HepG2 (cell line): ENCODE measurements around the gene ARMC5. TPM values are rescaled to one million over a fixed set of nuclear protein-coding genes. Genes with fewer than 3 reads are reported as not detected.

Experiments
- ARHGAP35 ChIP-seq: sonication (generic); formaldehyde crosslinking; IDR thresholded peaks from 2 replicates; pipeline ENCODE4 v1.9.0; 2022; ENCODE audit warnings: mild to moderate bottlenecking, inconsistent platforms, moderate library complexity, missing genetic modification reagents, borderline replicate concordance
- NCOR1 ChIP-seq: fragments of 200-600 bp; sonication (generic); IDR thresholded peaks from 2 replicates; pipeline ENCODE4 v1.7.0; 2017; ENCODE audit warnings: antibody characterized with exemption, low read length, borderline replicate concordance
- PRPF4 ChIP-seq: fragments of 200-400 bp; formaldehyde crosslinking; IDR thresholded peaks from 2 replicates; pipeline ENCODE4 v1.6.1; 2016; ENCODE audit warnings: low read length, low read depth; ENCODE audit not compliant: poor library complexity, severe bottlenecking
- SALL2 ChIP-seq: sonication (generic); formaldehyde crosslinking; IDR thresholded peaks from 2 replicates; pipeline ENCODE4 v1.8.1; 2023; ENCODE audit warnings: mild to moderate bottlenecking, missing genetic modification reagents, inconsistent platforms
- ZNF24 ChIP-seq: fragments of 450-650 bp; IDR thresholded peaks from 2 replicates; pipeline ENCODE4 v1.6.1; 2017; ENCODE audit warnings: antibody characterized with exemption, mild to moderate bottlenecking
- ZNF496 ChIP-seq: sonication (generic); formaldehyde crosslinking; IDR thresholded peaks from 2 replicates; pipeline ENCODE4 v1.8.1; 2023; ENCODE audit warnings: mild to moderate bottlenecking, moderate library complexity, missing genetic modification reagents; ENCODE audit not compliant: insufficient replicate concordance
- polyA plus RNA-seq, 8 experiments: library from polyadenylated mRNA; depleted of rRNA in 3 of 8; stranded (reverse) in 7 of 8; unstranded in 1 of 8; fragments of >200 nt; fragmentation: Illumina TruSeq in 4 of 8; extraction: Trizol in 4 of 8; gene quantifications; 2 replicates each; pipeline versions ENCODE4 v1.2.1 to v1.2.3, GENCODE V29; 2011 to 2016; ENCODE audit warnings: low read depth in 4 of 8, missing spikeins in 1 of 8, mixed read lengths in 1 of 8; ENCODE audit not compliant: insufficient read depth in 1 of 8
- total RNA-seq, 5 experiments: library from RNA; depleted of rRNA; stranded (reverse); fragments of >200 nt; fragmentation: Illumina TruSeq; extraction: Trizol; gene quantifications; 2 replicates each; pipeline ENCODE4 v1.2.3, GENCODE V29; 2016; ENCODE audit warnings: low read depth in 1 of 5
- TF ChIP-seq, protein P1 (sequence below), 2 experiments: fragments of 450-650 bp in 1 of 2; sonication (generic) in 1 of 2; formaldehyde crosslinking in 1 of 2; IDR thresholded peaks; 2 replicates each; pipeline versions ENCODE4 v1.6.1 to v1.8.0; 2016 to 2022; ENCODE audit warnings: antibody characterized with exemption in 1 of 2, mild to moderate bottlenecking in 1 of 2, missing genetic modification reagents in 1 of 2
- TF ChIP-seq, protein P2 (sequence below): sonication (generic); formaldehyde crosslinking; IDR thresholded peaks from 2 replicates; pipeline ENCODE4 v1.8.0; 2022; ENCODE audit warnings: mild to moderate bottlenecking, missing genetic modification reagents, borderline replicate concordance
- TF ChIP-seq, protein P3 (sequence below), 2 experiments: IDR thresholded peaks; 2 replicates each; pipeline ENCODE4 v1.6.1; 2011 to 2012; ENCODE audit warnings: low read length in 2 of 2, borderline replicate concordance in 1 of 2, low read depth in 1 of 2, mild to moderate bottlenecking in 1 of 2, moderate library complexity in 1 of 2

Gene ARMC5
- total and polyA plus RNA-seq, 2 of the 13 experiments (the other 11 are each of a cell fraction or from before 2014, with no cell fraction given): 10.8 to 22.3 TPM

DNA sequence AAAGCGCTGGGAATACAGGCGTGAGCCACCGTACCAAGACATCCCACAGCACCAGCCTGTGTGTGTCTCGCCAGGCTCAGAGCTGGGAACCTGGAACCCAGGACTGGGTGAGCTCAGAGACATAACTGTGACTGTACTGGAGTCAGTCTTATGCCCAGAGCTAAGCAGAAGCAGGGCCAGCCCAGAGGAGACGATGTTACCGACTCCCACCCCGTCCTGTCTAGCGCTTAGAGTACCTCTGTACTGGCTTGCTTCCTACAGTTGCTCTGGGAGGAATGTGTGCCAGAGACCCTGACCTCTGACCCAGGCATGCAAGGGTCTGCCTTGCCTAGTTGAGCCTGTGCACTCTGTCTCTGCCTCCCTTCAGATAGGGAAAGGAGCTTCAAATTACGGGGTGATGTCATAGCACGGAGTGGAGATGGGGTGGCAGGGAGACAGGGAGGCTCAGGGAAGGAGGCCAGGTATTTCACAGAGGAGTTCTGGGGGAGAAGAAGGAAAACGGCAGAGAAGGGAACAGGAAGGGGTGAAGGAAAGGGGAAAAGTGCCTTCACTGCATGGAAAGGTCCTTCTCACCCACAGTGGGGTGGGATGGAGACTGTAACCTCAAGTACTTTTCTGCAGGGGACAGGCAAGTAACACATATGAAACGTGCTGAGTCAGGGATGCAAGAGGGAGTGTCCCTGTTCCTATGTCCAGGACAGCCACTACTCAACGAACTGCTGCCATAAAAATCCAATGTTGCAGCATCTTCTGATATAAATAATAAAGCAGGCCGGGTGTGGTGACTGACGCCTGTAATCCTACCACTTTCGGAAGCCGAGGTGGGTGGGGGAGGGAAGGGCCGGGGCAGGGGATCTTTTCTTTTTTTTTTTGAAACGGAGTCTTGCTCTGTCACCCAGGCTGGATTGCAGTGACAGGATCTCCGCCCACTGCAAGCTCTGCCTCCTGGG is 5.8 kb upstream of the ARMC5 start (continued):
- TF ChIP-seq, protein P1, sequence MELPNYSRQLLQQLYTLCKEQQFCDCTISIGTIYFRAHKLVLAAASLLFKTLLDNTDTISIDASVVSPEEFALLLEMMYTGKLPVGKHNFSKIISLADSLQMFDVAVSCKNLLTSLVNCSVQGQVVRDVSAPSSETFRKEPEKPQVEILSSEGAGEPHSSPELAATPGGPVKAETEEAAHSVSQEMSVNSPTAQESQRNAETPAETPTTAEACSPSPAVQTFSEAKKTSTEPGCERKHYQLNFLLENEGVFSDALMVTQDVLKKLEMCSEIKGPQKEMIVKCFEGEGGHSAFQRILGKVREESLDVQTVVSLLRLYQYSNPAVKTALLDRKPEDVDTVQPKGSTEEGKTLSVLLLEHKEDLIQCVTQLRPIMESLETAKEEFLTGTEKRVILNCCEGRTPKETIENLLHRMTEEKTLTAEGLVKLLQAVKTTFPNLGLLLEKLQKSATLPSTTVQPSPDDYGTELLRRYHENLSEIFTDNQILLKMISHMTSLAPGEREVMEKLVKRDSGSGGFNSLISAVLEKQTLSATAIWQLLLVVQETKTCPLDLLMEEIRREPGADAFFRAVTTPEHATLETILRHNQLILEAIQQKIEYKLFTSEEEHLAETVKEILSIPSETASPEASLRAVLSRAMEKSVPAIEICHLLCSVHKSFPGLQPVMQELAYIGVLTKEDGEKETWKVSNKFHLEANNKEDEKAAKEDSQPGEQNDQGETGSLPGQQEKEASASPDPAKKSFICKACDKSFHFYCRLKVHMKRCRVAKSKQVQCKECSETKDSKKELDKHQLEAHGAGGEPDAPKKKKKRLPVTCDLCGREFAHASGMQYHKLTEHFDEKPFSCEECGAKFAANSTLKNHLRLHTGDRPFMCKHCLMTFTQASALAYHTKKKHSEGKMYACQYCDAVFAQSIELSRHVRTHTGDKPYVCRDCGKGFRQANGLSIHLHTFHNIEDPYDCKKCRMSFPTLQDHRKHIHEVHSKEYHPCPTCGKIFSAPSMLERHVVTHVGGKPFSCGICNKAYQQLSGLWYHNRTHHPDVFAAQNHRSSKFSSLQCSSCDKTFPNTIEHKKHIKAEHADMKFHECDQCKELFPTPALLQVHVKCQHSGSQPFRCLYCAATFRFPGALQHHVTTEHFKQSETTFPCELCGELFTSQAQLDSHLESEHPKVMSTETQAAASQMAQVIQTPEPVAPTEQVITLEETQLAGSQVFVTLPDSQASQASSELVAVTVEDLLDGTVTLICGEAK (IDR thresholded peaks at IDR 0.05): no peak
- TF ChIP-seq, protein P1 (CRISPR knock-in tag; IDR thresholded peaks at IDR 0.05): 0 out of 2 replicates have a peak, but pooled peaks have one; percentile 36
- TF ChIP-seq NCOR1: no peak
- TF ChIP-seq, protein P2, sequence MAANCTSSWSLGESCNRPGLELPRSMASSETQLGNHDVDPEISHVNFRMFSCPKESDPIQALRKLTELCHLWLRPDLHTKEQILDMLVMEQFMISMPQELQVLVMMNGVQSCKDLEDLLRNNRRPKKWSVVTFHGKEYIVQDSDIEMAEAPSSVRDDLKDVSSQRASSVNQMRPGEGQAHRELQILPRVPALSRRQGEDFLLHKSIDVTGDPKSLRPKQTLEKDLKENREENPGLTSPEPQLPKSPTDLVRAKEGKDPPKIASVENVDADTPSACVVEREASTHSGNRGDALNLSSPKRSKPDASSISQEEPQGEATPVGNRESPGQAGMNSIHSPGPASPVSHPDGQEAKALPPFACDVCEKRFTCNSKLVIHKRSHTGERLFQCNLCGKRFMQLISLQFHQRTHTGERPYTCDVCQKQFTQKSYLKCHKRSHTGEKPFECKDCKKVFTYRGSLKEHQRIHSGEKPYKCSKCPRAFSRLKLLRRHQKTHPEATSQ: no peak
- TF ChIP-seq ARHGAP35 (CRISPR knock-in tag): peak; percentile 58; the same call in 1 of the 2 replicates
- no peak for TF ChIP-seq PRPF4
- no peak for TF ChIP-seq SALL2 (CRISPR knock-in tag)
- TF ChIP-seq, protein P3, sequence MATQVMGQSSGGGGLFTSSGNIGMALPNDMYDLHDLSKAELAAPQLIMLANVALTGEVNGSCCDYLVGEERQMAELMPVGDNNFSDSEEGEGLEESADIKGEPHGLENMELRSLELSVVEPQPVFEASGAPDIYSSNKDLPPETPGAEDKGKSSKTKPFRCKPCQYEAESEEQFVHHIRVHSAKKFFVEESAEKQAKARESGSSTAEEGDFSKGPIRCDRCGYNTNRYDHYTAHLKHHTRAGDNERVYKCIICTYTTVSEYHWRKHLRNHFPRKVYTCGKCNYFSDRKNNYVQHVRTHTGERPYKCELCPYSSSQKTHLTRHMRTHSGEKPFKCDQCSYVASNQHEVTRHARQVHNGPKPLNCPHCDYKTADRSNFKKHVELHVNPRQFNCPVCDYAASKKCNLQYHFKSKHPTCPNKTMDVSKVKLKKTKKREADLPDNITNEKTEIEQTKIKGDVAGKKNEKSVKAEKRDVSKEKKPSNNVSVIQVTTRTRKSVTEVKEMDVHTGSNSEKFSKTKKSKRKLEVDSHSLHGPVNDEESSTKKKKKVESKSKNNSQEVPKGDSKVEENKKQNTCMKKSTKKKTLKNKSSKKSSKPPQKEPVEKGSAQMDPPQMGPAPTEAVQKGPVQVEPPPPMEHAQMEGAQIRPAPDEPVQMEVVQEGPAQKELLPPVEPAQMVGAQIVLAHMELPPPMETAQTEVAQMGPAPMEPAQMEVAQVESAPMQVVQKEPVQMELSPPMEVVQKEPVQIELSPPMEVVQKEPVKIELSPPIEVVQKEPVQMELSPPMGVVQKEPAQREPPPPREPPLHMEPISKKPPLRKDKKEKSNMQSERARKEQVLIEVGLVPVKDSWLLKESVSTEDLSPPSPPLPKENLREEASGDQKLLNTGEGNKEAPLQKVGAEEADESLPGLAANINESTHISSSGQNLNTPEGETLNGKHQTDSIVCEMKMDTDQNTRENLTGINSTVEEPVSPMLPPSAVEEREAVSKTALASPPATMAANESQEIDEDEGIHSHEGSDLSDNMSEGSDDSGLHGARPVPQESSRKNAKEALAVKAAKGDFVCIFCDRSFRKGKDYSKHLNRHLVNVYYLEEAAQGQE (IDR thresholded peaks at IDR 0.05; ENCODE audit: borderline replicate concordance in 1 of 2, low read depth in 1 of 2, low read length in 2 of 2): no peak
- no peak for TF ChIP-seq ZNF496 (CRISPR knock-in tag)
- no peak for TF ChIP-seq ZNF24
